Urinary bladder (tissue), 4 donors: Measurements from ENCODE around the gene FRS2. TPM values are rescaled to one million over a fixed set of nuclear protein-coding genes. Genes with fewer than 3 reads are reported as not detected.

ENCODE experiments used
- DNase-seq: peaks from one replicate; pipeline ENCODE4 v3.0.0-alpha.2; 2015; ENCODE audit errors: extremely low spot score
- H3K27ac ChIP-seq: one replicate; pipeline ENCODE4 v1.5.1; 2013; ENCODE audit warnings: low read depth, mild to moderate bottlenecking, moderate library complexity
- H3K36me3 ChIP-seq: one replicate; pipeline ENCODE4 v1.6.1; 2013; ENCODE audit warnings: mild to moderate bottlenecking, moderate library complexity; ENCODE audit not compliant: insufficient read depth
- H3K4me1 ChIP-seq: one replicate; pipeline ENCODE4 v1.6.1; 2013; ENCODE audit warnings: mild to moderate bottlenecking, moderate library complexity; ENCODE audit not compliant: insufficient read depth
- H3K4me3 ChIP-seq: one replicate; pipeline ENCODE4 v1.5.1; 2013; ENCODE audit warnings: low read depth, low read length
- WGBS: extraction: QIAGEN DNeasy Blood & Tissue Kit; methylation state at CpG from one replicate; pipeline ENCODE4 v1.1.7; 2013; 5-methylcytosine and 5-hydroxymethylcytosine counted together
- polyA plus RNA-seq: library from polyadenylated mRNA; stranded (reverse); fragments of 200-250 nt; gene quantifications from one replicate; pipeline ENCODE4 v1.2.3, GENCODE V29; 2013
- total RNA-seq: library from RNA; depleted of rRNA; stranded (reverse); fragments of >200 nt; gene quantifications from one replicate; pipeline ENCODE4 v1.2.3, GENCODE V29; 2014
- donor health status: healthy with polysubstance abuse.
- donor health status: healthy.

FRS2 gene
- total and polyA plus RNA-seq, 2 donors = 18.3 to 95.2 TPM

GRCh38 chr12:69540987-69541386, 70.8 kb downstream of the FRS2 start:
- H3K4me1 ChIP-seq = no peaks in the 10 kb centered on the region
- H3K4me3 ChIP-seq = no peak overlapping the region
- no peaks in the 10 kb centered on the region for H3K36me3 ChIP-seq
- no peak overlapping the region for H3K27ac ChIP-seq
- no peak for DNase-seq
- WGBS = 37% methylated on average over 2 of the region's 2 CpGs

GRCh38 chr12:69544087-69544486, 73.9 kb downstream of the FRS2 start:
- Histone ChIP-seq H3K4me3 (no peak overlapping the region), H3K36me3 (no peaks in the 10 kb centered on the region), H3K4me1 (no peaks in the 10 kb centered on the region), H3K27ac (no peak overlapping the region)
- DNase-seq = no peak
- 99% methylated on average over 1 of the region's 1 CpG for WGBS

GRCh38 chr12:69545081-69545480, 74.9 kb downstream of the FRS2 start:
- Histone ChIP-seq H3K4me1 (no peaks in the 10 kb centered on the region), H3K36me3 (no peaks in the 10 kb centered on the region), H3K4me3 (no peak overlapping the region), H3K27ac (no peak overlapping the region)
- no peak for DNase-seq
- 94% methylated on average over 1 of the region's 1 CpG for WGBS

DNA sequence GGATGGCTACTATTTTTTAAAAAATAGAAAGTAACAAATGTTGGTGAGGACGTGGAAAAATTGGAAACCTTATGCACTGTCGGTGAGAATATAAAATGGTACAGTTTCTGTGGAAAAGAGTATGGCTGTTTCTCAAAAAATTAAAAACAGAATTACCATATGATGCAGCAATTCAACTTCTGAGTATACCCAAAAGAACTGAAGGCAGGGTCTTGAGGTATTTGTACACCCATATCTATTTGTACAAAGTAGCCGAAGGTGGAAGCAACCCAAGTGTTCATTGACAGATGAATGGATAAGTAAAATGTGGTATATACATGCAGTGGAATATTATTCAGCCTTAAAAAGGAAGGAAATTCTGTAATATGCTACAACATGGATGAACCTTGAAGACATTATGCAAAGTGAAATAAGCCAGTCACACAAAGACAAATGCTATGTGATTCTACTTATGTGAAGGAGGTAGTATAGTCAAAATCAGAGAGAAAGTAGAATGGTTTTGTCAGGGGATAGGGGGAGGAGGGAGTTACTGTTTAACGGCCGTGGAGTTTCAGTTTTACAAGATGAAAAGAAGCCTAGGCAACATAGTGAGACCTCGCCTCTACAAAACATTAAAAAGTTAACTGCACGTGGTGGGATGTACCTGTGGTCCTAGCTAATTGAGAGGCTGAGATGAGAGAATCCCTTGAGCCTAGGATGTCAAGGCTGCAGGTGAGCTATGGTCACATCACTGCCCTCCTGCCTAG, 76.7 kb downstream of the FRS2 start:
- no peaks in the 10 kb centered on the region for H3K36me3 ChIP-seq
- no peak overlapping the region for H3K4me3 ChIP-seq
- no peak overlapping the region for H3K27ac ChIP-seq
- DNase-seq = no peak
- H3K4me1 ChIP-seq = no peaks in the 10 kb centered on the region
- WGBS = 95% methylated on average over 7 of the region's 7 CpGs

- no peaks in the 10 kb centered on the region for H3K36me3 ChIP-seq
- no peak overlapping the region for H3K27ac ChIP-seq
- no peak for DNase-seq
- H3K4me1 ChIP-seq = no peaks in the 10 kb centered on the region
- H3K4me3 ChIP-seq = no peak overlapping the region
Observed at GRCh38 chr12:69548687-69549086, 78.5 kb downstream of the FRS2 start.

- no peak for DNase-seq
- no peak overlapping the region for H3K27ac ChIP-seq
- WGBS = 91% methylated on average over 8 of the region's 8 CpGs
Observed at GRCh38 chr12:69550569-69551350, 80.6 kb downstream of the FRS2 start.

DNA sequence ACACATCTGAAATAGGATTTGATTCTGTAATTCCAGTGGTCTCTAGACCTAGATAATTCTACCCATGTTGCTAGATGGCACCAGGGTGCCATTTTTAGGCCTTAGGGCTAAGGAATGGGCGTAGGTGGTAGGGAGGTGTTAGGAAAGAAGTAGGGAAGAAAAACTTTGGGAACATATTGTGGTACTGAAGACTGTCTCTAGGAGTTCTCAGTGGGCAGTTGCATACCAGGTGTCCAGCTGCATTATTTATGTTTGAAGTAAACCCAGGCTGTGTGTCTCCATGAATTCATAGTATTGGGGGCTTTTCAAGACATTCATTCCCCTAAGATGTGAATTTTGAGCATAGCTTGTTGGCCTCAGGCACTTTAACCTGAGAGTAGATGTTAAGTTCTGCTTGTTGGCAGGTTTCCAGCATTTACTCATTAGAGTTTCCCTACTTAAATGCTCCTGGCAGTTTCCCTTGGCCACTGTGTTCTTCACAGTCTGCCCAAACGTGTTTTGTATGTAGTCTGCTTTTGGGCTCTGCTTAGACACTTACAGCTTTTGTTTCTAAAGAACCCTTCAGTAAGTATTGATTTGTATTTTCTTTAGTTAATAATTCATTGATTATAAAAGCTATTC, 83.5 kb downstream of the FRS2 start:
- no peak overlapping the region for H3K4me3 ChIP-seq
- no peak for DNase-seq
- H3K36me3 ChIP-seq = no peaks in the 10 kb centered on the region
- H3K27ac ChIP-seq = no peak overlapping the region
- 52% methylated on average over 2 of the region's 2 CpGs for WGBS
- H3K4me1 ChIP-seq = no peaks in the 10 kb centered on the region

More at GRCh38 chr12:69550569-69551350, 80.6 kb downstream of the FRS2 start:
- Histone ChIP-seq H3K4me1 (no peaks in the 10 kb centered on the region), H3K36me3 (no peaks in the 10 kb centered on the region), H3K4me3 (no peak overlapping the region)

DNA sequence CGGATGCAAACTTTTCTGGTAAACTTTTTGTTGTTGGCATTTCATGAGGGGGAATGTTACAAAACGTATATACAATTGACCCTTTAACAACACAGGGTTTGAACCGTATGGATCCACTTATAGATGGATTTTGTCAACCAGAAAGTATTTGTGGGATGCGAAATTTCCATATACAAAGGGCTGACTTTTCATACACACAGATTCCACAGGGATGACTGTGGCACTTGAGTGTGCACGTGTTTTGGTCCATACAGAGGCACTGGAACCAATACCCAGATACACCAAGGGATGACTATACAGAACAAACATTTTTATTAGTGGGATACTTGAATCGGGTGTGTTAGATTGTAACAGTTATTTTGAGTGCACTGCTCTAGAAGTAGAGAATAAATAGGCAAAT, 85.3 kb downstream of the FRS2 start:
- Histone ChIP-seq H3K36me3 (no peaks in the 10 kb centered on the region), H3K4me3 (no peak overlapping the region), H3K27ac (no peak overlapping the region), H3K4me1 (no peaks in the 10 kb centered on the region)
- no peak for DNase-seq
- 53% methylated on average over 6 of the region's 6 CpGs for WGBS

- 70% methylated on average over 9 of the region's 9 CpGs for WGBS
- no peak for DNase-seq
Observed at GRCh38 chr12:69556383-69556782, 86.2 kb downstream of the FRS2 start.

GRCh38 chr12:69563166-69563762, 93.1 kb downstream of the FRS2 start:
- H3K4me3 ChIP-seq = no peak overlapping the region
- no peaks in the 10 kb centered on the region for H3K4me1 ChIP-seq
- DNase-seq = no peak
- WGBS = 92% methylated on average over 2 of the region's 2 CpGs
- no peak overlapping the region for H3K27ac ChIP-seq
- H3K36me3 ChIP-seq = no peaks in the 10 kb centered on the region

More at GRCh38 chr12:69556383-69556782, 86.2 kb downstream of the FRS2 start:
- Histone ChIP-seq H3K36me3 (no peaks in the 10 kb centered on the region), H3K4me3 (no peak overlapping the region), H3K4me1 (no peaks in the 10 kb centered on the region), H3K27ac (no peak overlapping the region)

DNA sequence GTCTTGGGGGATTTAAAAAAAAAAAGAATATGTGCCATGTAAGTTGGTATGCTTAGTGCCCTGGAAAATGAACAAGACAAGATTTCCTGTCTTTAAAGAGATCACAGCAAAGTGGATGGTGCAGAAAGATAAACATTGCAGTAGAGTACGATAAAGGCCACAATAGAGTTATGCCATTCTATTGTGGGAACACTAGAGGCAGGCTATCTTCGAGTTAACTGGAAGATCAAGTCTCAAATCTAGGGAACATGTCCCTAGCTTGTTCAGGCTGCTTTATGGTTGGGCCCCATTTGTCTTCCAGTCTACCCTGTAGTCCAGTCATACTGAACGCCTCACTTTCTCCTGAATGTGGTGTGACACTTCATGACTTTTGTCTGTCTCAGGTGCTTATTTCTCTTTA, 96.4 kb downstream of the FRS2 start:
- no peaks in the 10 kb centered on the region for H3K4me1 ChIP-seq
- 76% methylated on average over 3 of the region's 3 CpGs for WGBS
- no peak for DNase-seq
- no peak overlapping the region for H3K4me3 ChIP-seq
- H3K27ac ChIP-seq = no peak overlapping the region
- H3K36me3 ChIP-seq = no peaks in the 10 kb centered on the region

GRCh38 chr12:69569236-69569635, 99.0 kb downstream of the FRS2 start:
- H3K4me3 ChIP-seq = no peak overlapping the region
- no peak for DNase-seq
- H3K4me1 ChIP-seq = no peaks in the 10 kb centered on the region
- WGBS = 62% methylated on average over 4 of the region's 4 CpGs
- no peak overlapping the region for H3K27ac ChIP-seq
- H3K36me3 ChIP-seq = peaks cover 6% of the 10 kb centered on the region

- Histone ChIP-seq H3K4me1 (no peaks in the 10 kb centered on the region), H3K4me3 (no peak overlapping the region), H3K36me3 (peaks cover 6% of the 10 kb centered on the region), H3K27ac (no peak overlapping the region)
- no peak for DNase-seq
- WGBS = 93% methylated on average over 10 of the region's 10 CpGs
Observed at GRCh38 chr12:69570000-69570516, 99.9 kb downstream of the FRS2 start.
